HepG2 (cell line): ENCODE measurements around the gene OR2M4.
"Not testable (repeated sequence)": the region's sequence is repeated elsewhere in the genome, so short reads cannot be mapped to it uniquely, and the experiment has no call there.

Source experiments
- BCLAF1 ChIP-seq: fragments of 450-650 bp; IDR thresholded peaks from 2 replicates; pipeline ENCODE4 v1.6.1; 2017; ENCODE audit warnings: mild to moderate bottlenecking
- FOXM1 ChIP-seq: sonication (generic); formaldehyde crosslinking; IDR thresholded peaks from 2 replicates; pipeline ENCODE4 v1.5.0; 2020; ENCODE audit warnings: missing genetic modification reagents
- MEF2D ChIP-seq: sonication (generic); formaldehyde crosslinking; IDR thresholded peaks from 2 replicates; pipeline ENCODE4 v1.5.1; 2020; ENCODE audit warnings: mild to moderate bottlenecking, missing genetic modification reagents
- TAF1 ChIP-seq: sonication (generic); formaldehyde crosslinking; IDR thresholded peaks from 2 replicates; pipeline ENCODE4 v1.4.0; 2020; ENCODE audit warnings: missing genetic modification reagents
- TFDP2 ChIP-seq: sonication (generic); formaldehyde crosslinking; IDR thresholded peaks from 2 replicates; pipeline ENCODE4 v1.4.0; 2020; ENCODE audit warnings: missing genetic modification reagents
- ZNF687 ChIP-seq: sonication (generic); formaldehyde crosslinking; IDR thresholded peaks from 2 replicates; pipeline ENCODE4 v1.5.1; 2020; ENCODE audit warnings: mild to moderate bottlenecking, missing genetic modification reagents, moderate library complexity

GRCh38 chr1:248259309-248259708 lies 28.1 kb downstream of the OR2M4 start:
- TF ChIP-seq MEF2D; FOXM1 (CRISPR knock-in tag); BCLAF1; ZNF687 (CRISPR knock-in tag); TAF1; TFDP2 (CRISPR knock-in tag): not testable (repeated sequence)
